GM19023 (cell line): ENCODE data around the gene NUMA1.

Experiments used
- ATAC-seq: cut with Tn5 transposase; IDR thresholded peaks from one replicate; pipeline ENCODE4 v1.9.1; 2021; ENCODE audit warnings: mild to moderate bottlenecking, moderate library complexity; ENCODE audit not compliant: unreplicated experiment

The NUMA1 gene

GRCh38 chr11:71971680-71972079, 108.7 kb downstream of the NUMA1 start:
- ATAC-seq: no peak

GRCh38 chr11:71964641-71965040, 115.7 kb downstream of the NUMA1 start:
- ATAC-seq: no peak

- ATAC-seq: no peak
Observed at GRCh38 chr11:71963468-71963867, 116.9 kb downstream of the NUMA1 start.

- ATAC-seq: no peak
Observed at GRCh38 chr11:71962428-71963038, 117.8 kb downstream of the NUMA1 start.

GRCh38 chr11:71955898-71956456, 124.4 kb downstream of the NUMA1 start:
- ATAC-seq: no peak
